Aorta (tissue), 5 donors: Measurements from ENCODE around the gene GNB1. TPM values are rescaled to one million over a fixed set of nuclear protein-coding genes. Genes with fewer than 3 reads are reported as not detected.

ENCODE experiments used
- ATAC-seq: fragments of 200-7000 bp; cut with Tn5 transposase; one replicate; pipeline ENCODE4 v1.9.1; 2022; ENCODE audit warnings: moderate library complexity; ENCODE audit not compliant: low FRiP score
- DNase-seq, 2 donors: peaks; one replicate each; pipeline ENCODE4 v3.0.0-alpha.2; 2020
- H3K27ac ChIP-seq, 2 donors: one replicate each; pipeline ENCODE4 v1.5.1; 2013; ENCODE audit warnings: low read length in 2 of 2, mild to moderate bottlenecking in 2 of 2, moderate library complexity in 2 of 2, control low read depth in 1 of 2, inconsistent platforms in 1 of 2, low read depth in 1 of 2
- H3K27me3 ChIP-seq, 2 donors: one replicate each; pipeline ENCODE4 v1.6.1; 2013; ENCODE audit warnings: control low read depth in 1 of 2, low read length in 1 of 2, mild to moderate bottlenecking in 1 of 2, moderate library complexity in 1 of 2; ENCODE audit not compliant: insufficient read depth in 2 of 2, control insufficient read depth in 1 of 2
- H3K36me3 ChIP-seq, 2 donors: one replicate each; pipeline ENCODE4 v1.6.1; 2013; ENCODE audit warnings: control low read depth in 1 of 2, low read length in 1 of 2, mild to moderate bottlenecking in 1 of 2; ENCODE audit not compliant: insufficient read depth in 2 of 2, control insufficient read depth in 1 of 2
- H3K4me1 ChIP-seq, 2 donors: one replicate each; pipeline ENCODE4 v1.6.1; 2013; ENCODE audit warnings: low read length in 2 of 2, control low read depth in 1 of 2, mild to moderate bottlenecking in 1 of 2, moderate library complexity in 1 of 2; ENCODE audit not compliant: insufficient read depth in 2 of 2, control insufficient read depth in 1 of 2
- H3K4me3 ChIP-seq, 2 donors: one replicate each; pipeline ENCODE4 v1.5.1; 2013; ENCODE audit warnings: low read length in 2 of 2, control low read depth in 1 of 2, mild to moderate bottlenecking in 1 of 2
- H3K9me3 ChIP-seq: one replicate; pipeline ENCODE4 v1.6.1; 2013; ENCODE audit warnings: mild to moderate bottlenecking, low read length; ENCODE audit not compliant: control insufficient read depth
- WGBS, 2 donors: extraction: QIAGEN DNeasy Blood & Tissue Kit; methylation state at CpG; one replicate each; pipeline ENCODE4 v1.1.7; 2013; 5-methylcytosine and 5-hydroxymethylcytosine counted together
- intact Hi-C, 2 donors: fragments of 100-400 bp; cut with DNase I; formaldehyde crosslinking; loops; one replicate each; pipeline versions ENCODE4 v1.14.2 to v1.15.0; 2022
- polyA plus RNA-seq, 2 donors: library from polyadenylated mRNA; stranded (reverse); fragments of 200-250 nt; gene quantifications; one replicate each; pipeline ENCODE4 v1.2.3, GENCODE V29; 2013
- total RNA-seq, 2 donors: library from RNA; stranded (reverse); fragmentation: NEBNext Ultra II Directional; extraction: Animal tissue kit (Norgen Biotek cat#: 25700); gene quantifications; one replicate each; pipeline ENCODE4 v1.2.1, GENCODE V29; 2021
- donor health status: healthy with polysubstance abuse.
- donor health status: Bipolar disorder and iron deficiency.
- donor health status: DM: no; HTN: no; CAD: no.
- donor health status: DM: no; HTN: no; CAD: no.
- donor health status: DM: yes; HTN: yes; CAD: no.

Gene GNB1
- total and polyA plus RNA-seq, 4 donors: 142 to 312 (median 248) TPM

DNA sequence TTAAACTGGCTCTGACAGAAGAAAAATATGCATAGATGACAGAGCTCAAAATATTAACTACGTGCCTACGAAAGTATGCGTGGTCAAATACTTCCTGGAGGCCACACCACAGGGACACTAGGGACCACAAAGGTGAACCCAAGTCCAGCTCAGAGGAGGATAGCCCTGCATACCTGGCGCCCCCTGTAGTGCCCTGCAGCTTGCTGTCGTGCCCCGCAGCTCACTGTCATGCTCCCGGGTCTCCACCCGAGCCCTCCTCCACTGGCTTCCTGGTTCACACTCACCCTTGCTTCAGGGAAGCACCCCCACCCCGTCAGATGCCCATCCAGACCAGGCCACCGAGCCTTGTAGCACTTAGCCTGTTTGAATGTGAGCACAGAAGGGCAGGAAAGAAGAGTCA lies 95.9 kb downstream of the GNB1 start:
- Histone ChIP-seq H3K27me3 (no peaks in the 10 kb centered on the region), H3K27ac (no peak overlapping the region), H3K4me1 (no peaks in the 10 kb centered on the region), H3K9me3 (no peaks in the 10 kb centered on the region), H3K4me3 (no peak overlapping the region), H3K36me3 (peaks cover 0 to 6% of the 10 kb centered on the region in 2 donors)
- ATAC-seq (no peak), DNase-seq (peak in 1 of 2 donors; percentile 60)
- WGBS, 2 donors: 90 to 91% methylated on average over 10 of the region's 10 CpGs
- intact Hi-C loops: no loop called here

DNA sequence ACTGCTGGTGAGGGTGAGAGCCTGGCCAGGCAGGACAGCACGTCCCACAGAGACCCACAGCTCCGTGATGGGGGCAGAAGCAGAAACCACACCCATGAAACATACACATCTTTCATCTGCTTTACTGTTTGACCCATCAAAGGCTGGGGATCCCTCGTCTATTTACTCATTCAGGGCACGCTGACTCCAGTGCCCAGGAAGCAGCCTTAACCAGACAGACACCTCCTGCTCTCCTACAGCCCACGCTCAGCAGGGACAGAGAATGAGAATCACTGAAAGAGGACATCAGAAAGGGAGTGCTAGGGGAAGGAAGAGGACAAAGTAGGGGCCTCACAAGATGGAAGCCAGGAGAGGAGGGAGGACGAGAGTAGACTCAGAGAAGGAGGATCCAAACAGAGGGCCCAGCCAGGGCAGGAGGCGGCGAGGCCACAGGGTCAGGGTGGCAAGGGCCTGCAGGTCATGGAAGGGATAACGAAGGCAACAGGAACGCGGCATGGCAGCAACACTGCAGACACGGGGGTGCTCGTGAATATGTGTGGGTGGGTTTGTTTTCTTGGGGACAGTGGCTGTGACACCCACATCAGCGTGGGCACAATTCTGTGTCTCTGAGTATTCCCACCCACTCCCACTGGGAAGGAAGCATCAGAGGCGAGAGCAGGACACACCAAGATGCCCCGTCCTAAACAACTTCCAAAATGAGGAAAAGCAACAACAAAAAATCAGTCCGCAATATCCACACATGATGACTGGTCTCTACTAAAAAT lies 97.2 kb downstream of the GNB1 start:
- Histone ChIP-seq H3K27me3 (no peaks in the 10 kb centered on the region), H3K27ac (no peak overlapping the region), H3K36me3 (peaks cover 0 to 6% of the 10 kb centered on the region in 2 donors), H3K4me3 (no peak overlapping the region), H3K9me3 (no peaks in the 10 kb centered on the region), H3K4me1 (no peaks in the 10 kb centered on the region)
- 87% methylated on average over 17 of the region's 17 CpGs for WGBS, 2 donors
- intact Hi-C loops: no loop called here
- ATAC-seq (no peak), DNase-seq (peak in 1 of 2 donors; percentile 67)

GRCh38 chr1:1788646-1789431 lies 102.0 kb downstream of the GNB1 start:
- H3K36me3 ChIP-seq: peaks cover 0 to 7% of the 10 kb centered on the region in 2 donors
- ATAC-seq (no peak), DNase-seq (no peak)
- H3K4me3 ChIP-seq: no peak overlapping the region
- H3K9me3 ChIP-seq: no peaks in the 10 kb centered on the region
- H3K27me3 ChIP-seq: no peaks in the 10 kb centered on the region
- no peak overlapping the region for H3K27ac ChIP-seq
- H3K4me1 ChIP-seq: no peaks in the 10 kb centered on the region
- intact Hi-C loops: no loop called here
- WGBS, 2 donors: 82% methylated on average over 25 of the region's 25 CpGs

GRCh38 chr1:1788136-1788535 lies 102.8 kb downstream of the GNB1 start:
- WGBS, 2 donors: 27 to 32% methylated on average over 7 of the region's 7 CpGs
- Histone ChIP-seq H3K27ac (no peak overlapping the region), H3K36me3 (peaks cover 0 to 7% of the 10 kb centered on the region in 2 donors), H3K9me3 (no peaks in the 10 kb centered on the region), H3K4me3 (no peak overlapping the region), H3K27me3 (no peaks in the 10 kb centered on the region), H3K4me1 (no peaks in the 10 kb centered on the region)
- intact Hi-C loops: no loop called here
- ATAC-seq (no peak), DNase-seq (no peak)

DNA sequence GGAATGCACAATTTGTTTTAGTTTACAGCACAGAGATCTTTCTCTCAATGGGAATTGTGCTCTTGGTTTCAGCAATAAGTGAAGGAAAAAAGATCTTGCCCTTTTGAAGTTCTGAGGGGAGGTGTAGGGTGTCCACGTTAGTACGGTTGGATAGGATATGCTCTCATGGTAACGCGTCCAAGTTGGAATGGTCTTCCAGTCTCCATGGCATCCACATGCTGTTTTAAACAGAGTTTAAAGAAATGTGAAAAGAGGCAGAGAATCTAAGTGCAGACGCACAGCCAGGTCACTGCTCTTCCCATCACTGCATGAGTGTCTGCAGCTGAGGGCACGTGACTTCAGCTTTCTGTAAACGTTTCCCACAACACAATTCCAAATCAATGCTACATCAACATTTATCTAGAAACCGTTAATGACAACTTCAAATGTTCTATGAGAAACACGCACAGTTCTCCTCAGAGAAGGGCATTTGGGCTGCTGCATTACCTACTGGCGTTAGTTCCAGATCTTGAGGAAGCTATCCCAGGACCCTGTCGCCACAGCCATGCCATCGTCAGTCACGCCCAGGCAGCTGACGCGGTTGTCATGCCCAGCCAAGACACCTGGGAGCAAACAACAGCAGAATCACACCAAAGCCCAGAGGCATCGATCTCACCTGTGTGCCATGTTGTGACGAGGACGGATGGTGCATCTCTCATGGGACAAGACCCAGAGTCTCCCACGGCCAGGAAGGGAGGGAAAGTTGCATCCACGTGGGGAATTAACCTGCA lies 103.9 kb downstream of the GNB1 start:
- Histone ChIP-seq H3K36me3 (peaks cover 0 to 7% of the 10 kb centered on the region in 2 donors), H3K27me3 (no peaks in the 10 kb centered on the region), H3K4me3 (no peak overlapping the region), H3K4me1 (no peaks in the 10 kb centered on the region), H3K9me3 (no peaks in the 10 kb centered on the region), H3K27ac (no peak overlapping the region)
- WGBS, 2 donors: 84 to 86% methylated on average over 20 of the region's 20 CpGs
- ATAC-seq (no peak), DNase-seq (no peak)
- intact Hi-C loops: no loop called here

GRCh38 chr1:1785666-1786065 lies 105.2 kb downstream of the GNB1 start:
- peaks cover 0 to 5% of the 10 kb centered on the region in 2 donors for H3K36me3 ChIP-seq
- DNase-seq (no peak), ATAC-seq (no peak)
- no peak overlapping the region for H3K4me3 ChIP-seq
- 82 to 86% methylated on average over 10 of the region's 10 CpGs for WGBS, 2 donors
- no peaks in the 10 kb centered on the region for H3K27me3 ChIP-seq
- no peaks in the 10 kb centered on the region for H3K4me1 ChIP-seq
- H3K27ac ChIP-seq: no peak overlapping the region
- no peaks in the 10 kb centered on the region for H3K9me3 ChIP-seq
- intact Hi-C loops: no loop called here

DNA sequence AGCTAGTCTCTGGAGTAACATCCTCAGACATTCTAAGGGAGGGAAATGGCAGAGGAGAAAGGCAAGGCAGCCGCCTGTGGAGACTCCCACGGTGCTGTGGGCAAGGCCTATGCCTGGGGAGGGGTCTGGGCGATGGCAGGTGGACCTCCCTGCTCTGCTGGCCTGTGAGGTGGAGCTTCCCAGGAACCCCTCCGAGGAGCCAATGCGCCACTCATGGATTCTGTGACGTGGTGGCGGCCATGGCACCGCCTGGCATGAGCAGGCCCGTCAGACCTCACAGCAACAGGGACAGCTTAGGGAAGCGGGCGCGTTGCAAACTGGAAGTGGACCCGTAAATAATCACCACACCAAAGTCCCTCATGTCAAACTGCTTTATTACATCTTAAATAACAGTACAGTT lies 106.0 kb downstream of the GNB1 start:
- Histone ChIP-seq H3K4me1 (no peaks in the 10 kb centered on the region), H3K27me3 (no peaks in the 10 kb centered on the region), H3K4me3 (no peak overlapping the region), H3K27ac (no peak overlapping the region), H3K36me3 (peaks cover 0 to 2% of the 10 kb centered on the region in 2 donors), H3K9me3 (no peaks in the 10 kb centered on the region)
- intact Hi-C loops: loop anchor here in 1 of 2 donors (5.0 kb wide), 1 partner anchor 107 kb away; the partner anchor contains the start of gene GNB1
- WGBS, 2 donors: 94 to 96% methylated on average over 13 of the region's 13 CpGs
- ATAC-seq (no peak), DNase-seq (no peak)

DNA sequence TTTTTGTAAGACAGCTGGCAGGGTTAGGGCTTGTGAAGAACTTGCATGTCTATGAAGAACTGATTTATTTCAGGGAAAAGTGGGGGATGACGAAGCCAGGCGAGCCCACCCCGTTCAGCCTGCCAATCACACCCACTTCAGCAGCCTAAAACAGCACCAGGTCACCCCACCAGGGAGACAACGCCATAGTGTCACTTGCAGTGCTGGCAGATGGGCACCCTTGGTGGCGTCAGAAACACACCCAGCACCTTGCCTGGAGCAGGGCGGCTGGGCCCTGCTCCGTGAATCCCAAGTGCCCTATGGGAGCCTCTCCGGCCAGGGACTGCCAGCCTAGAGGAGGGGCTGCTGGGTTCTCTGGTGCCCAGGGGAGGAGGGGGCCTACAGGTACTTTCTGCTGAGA lies 107.6 kb downstream of the GNB1 start:
- Histone ChIP-seq H3K27me3 (no peaks in the 10 kb centered on the region), H3K36me3 (no peaks in the 10 kb centered on the region), H3K9me3 (no peaks in the 10 kb centered on the region), H3K27ac (no peak overlapping the region), H3K4me1 (no peaks in the 10 kb centered on the region), H3K4me3 (no peak overlapping the region)
- no peak for DNase-seq
- intact Hi-C loops: loop anchor here in 1 of 2 donors (5.0 kb wide), 1 partner anchor 109 kb away; the partner anchor contains the start of gene GNB1
- 49 to 63% methylated on average over 8 of the region's 8 CpGs for WGBS, 2 donors
- no peak for ATAC-seq
